Activated T-helper 17 cell treated with anti-CD3 and anti-CD28 coated beads, Interleukin-2, amount 50 U/mL, for 72 hours (primary cell): Measurements from ENCODE around the gene NR2C2. TPM values are rescaled to one million over a fixed set of nuclear protein-coding genes. Genes with fewer than 3 reads are reported as not detected.
"Not testable (repeated sequence)": the region's sequence is repeated elsewhere in the genome, so short reads cannot be mapped to it uniquely, and the experiment has no call there.

Experiments
- ATAC-seq: fragments of 150-1000 bp; cut with Tn5 transposase; replicated peaks from 2 replicates; pipeline ENCODE4 v1.10.0; 2021; ENCODE audit warnings: mild to moderate bottlenecking, moderate library complexity
- H3K27ac Mint-ChIP-seq: one replicate; pipeline ENCODE4 v1.8.0; 2022; ENCODE audit warnings: mixed read lengths
- H3K27me3 Mint-ChIP-seq: one replicate; pipeline ENCODE4 v1.8.0; 2022; ENCODE audit warnings: mixed read lengths
- H3K36me3 Mint-ChIP-seq: one replicate; pipeline ENCODE4 v1.8.0; 2022; ENCODE audit warnings: low read depth, mild to moderate bottlenecking, mixed read lengths
- H3K4me1 Mint-ChIP-seq: one replicate; pipeline ENCODE4 v1.8.0; 2022; ENCODE audit warnings: mixed read lengths
- H3K4me3 Mint-ChIP-seq: one replicate; pipeline ENCODE4 v1.8.0; 2022; ENCODE audit warnings: mild to moderate bottlenecking, mixed read lengths
- H3K9me3 Mint-ChIP-seq: one replicate; pipeline ENCODE4 v1.8.0; 2022; ENCODE audit warnings: mixed read lengths
- total RNA-seq, 2 donors: library from RNA; stranded (reverse); gene quantifications; one replicate each; pipeline ENCODE4 v1.2.3, GENCODE V29; 2022

Gene NR2C2
- total RNA-seq, 2 donors from 2014 or later, result 45.4 to 50.6 TPM

DNA sequence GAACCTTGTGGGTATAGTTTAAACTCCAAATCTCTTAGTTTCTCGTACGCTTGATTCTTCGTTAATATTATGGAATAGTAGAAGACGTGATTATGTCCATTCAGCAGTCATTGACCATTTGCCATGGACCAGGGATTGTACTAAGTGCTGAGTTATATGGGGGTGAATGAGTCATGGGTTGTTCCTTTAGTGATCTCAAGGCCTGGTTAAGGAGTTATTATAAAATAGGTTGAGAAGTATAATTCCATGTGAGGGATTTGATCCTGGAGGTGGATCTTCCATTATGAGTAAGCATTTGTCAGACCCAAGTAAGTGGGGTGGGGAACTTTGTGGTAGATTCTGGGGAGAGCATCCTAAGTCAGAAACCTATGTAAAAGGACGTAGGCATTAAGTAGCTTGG, 15.4 kb downstream of the NR2C2 start:
- no peaks in the 10 kb centered on the region for H3K27me3 Mint-ChIP-seq
- no peaks in the 10 kb centered on the region for H3K9me3 Mint-ChIP-seq
- H3K4me3 Mint-ChIP-seq, result no peak overlapping the region
- H3K4me1 Mint-ChIP-seq, result peaks cover 12% of the 10 kb centered on the region
- H3K36me3 Mint-ChIP-seq, result peaks cover 72% of the 10 kb centered on the region
- no peak overlapping the region for H3K27ac Mint-ChIP-seq
- ATAC-seq, result no peak

DNA sequence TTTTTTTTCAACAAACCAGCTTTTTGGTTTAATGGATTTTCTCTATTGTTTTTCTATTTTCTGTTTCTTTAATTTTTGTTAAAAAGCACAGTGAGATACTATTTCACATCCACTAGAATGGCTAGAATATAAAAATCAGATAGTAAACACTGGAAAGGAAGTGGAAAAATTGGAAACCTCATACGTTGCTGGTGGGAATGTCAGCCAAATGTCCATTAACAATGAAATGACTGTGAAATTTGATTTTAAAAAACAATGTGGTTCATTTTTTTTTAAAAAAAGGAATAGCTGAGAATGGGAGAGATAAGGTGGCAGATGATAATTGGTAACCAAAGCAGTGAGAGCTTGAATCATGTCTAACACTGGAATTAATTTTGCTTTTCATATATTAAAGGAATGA, 19.9 kb downstream of the NR2C2 start:
- no peaks in the 10 kb centered on the region for H3K9me3 Mint-ChIP-seq

GRCh38 chr3:14969671-14970070, 22.3 kb downstream of the NR2C2 start:
- Mint-ChIP-seq H3K27ac (no peak overlapping the region), H3K9me3 (no peaks in the 10 kb centered on the region), H3K4me1 (peaks cover 12% of the 10 kb centered on the region), H3K27me3 (no peaks in the 10 kb centered on the region), H3K36me3 (peaks cover 78% of the 10 kb centered on the region), H3K4me3 (no peak overlapping the region)
- ATAC-seq, result no peak

More for the DNA sequence above, 19.9 kb downstream of the NR2C2 start:
- no peaks in the 10 kb centered on the region for H3K27me3 Mint-ChIP-seq
- H3K27ac Mint-ChIP-seq, result no peak overlapping the region
- H3K4me3 Mint-ChIP-seq, result no peak overlapping the region
- no peak for ATAC-seq
- H3K4me1 Mint-ChIP-seq, result peaks cover 4% of the 10 kb centered on the region
- H3K36me3 Mint-ChIP-seq, result peaks cover 69% of the 10 kb centered on the region

DNA sequence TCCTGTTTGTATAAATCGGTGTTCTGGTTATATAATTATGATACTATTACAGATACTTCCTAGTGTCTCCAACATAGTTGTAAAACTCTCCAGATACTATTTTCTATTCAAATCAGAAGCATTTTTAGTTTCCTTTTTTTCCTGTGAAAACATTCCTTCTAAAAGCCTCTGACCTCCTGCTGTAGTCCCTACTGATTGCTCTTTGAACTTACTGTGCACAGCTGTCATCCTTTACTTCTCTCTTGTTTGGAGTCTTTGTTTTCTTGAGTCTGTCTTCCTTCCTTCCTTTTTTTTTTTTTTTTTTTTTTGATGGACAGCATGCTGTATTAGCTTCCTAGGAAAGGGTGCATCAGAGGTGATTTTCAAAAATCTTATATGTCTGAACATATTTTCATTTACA, 28.9 kb downstream of the NR2C2 start:
- Mint-ChIP-seq H3K4me3 (no peak overlapping the region), H3K36me3 (peaks cover 69% of the 10 kb centered on the region), H3K9me3 (no peaks in the 10 kb centered on the region), H3K4me1 (peaks cover 30% of the 10 kb centered on the region), H3K27ac (peak overlapping the region; percentile 12), H3K27me3 (no peaks in the 10 kb centered on the region)
- no peak for ATAC-seq

GRCh38 chr3:14980689-14981088, 33.3 kb downstream of the NR2C2 start:
- Mint-ChIP-seq H3K36me3 (peaks cover 41% of the 10 kb centered on the region), H3K4me1 (peaks cover 21% of the 10 kb centered on the region), H3K27ac (no peak overlapping the region), H3K27me3 (no peaks in the 10 kb centered on the region), H3K4me3 (no peak overlapping the region), H3K9me3 (no peaks in the 10 kb centered on the region)
- no peak for ATAC-seq

DNA sequence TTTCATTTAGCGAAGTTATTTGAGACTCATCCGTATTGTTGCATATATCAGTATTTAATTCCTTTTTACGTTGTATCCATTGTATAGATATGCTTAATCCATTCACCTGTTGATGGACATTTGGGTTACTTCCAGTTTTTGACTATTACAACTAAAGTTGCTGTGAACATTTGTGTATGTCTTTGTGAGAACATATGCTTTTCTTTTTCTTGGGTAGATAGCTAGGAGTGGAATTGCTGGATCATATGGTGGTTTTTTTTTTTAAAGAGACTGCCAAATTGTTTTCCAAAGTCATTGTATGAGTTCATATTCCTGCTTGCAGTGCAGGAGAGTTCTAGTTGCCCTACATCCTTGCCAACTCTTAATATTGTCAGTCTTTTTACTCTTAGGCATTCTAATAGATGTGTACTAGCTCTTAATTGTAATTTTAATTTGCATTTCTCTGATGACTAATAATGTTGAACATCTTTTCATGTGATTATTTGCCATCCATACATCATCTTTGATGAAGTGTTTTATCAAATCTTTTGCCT, 37.3 kb downstream of the NR2C2 start:
- Mint-ChIP-seq H3K36me3 (peaks cover 13% of the 10 kb centered on the region), H3K27ac (no peak overlapping the region)
- no peak for ATAC-seq

DNA sequence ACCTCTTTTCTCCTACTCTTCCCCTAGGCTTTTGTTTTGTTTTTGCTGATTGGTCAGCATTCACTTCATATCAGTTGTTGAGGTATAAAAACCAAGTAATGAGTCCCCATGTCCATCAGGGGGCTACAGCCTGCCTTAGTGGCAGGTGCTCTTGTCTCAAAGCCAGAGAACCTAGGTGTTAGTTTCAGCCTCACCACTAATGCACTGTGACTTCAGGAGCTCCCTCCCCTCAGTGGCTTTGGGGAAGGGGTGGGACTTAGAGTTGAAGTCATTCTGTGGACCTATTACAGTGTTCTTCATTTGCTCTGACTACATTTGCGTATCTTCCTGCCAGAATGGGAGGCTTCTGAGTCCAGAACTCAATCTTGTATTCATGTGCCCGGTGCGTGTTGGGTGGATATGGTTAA, 41.6 kb downstream of the NR2C2 start:
- peaks cover 7% of the 10 kb centered on the region for H3K36me3 Mint-ChIP-seq
- peak overlapping the region; percentile 26 for H3K27ac Mint-ChIP-seq

More for the DNA sequence above, 37.3 kb downstream of the NR2C2 start:
- H3K27me3 Mint-ChIP-seq, result no peaks in the 10 kb centered on the region
- H3K9me3 Mint-ChIP-seq, result no peaks in the 10 kb centered on the region
- no peak overlapping the region for H3K4me3 Mint-ChIP-seq
- H3K4me1 Mint-ChIP-seq, result peaks cover 21% of the 10 kb centered on the region

DNA sequence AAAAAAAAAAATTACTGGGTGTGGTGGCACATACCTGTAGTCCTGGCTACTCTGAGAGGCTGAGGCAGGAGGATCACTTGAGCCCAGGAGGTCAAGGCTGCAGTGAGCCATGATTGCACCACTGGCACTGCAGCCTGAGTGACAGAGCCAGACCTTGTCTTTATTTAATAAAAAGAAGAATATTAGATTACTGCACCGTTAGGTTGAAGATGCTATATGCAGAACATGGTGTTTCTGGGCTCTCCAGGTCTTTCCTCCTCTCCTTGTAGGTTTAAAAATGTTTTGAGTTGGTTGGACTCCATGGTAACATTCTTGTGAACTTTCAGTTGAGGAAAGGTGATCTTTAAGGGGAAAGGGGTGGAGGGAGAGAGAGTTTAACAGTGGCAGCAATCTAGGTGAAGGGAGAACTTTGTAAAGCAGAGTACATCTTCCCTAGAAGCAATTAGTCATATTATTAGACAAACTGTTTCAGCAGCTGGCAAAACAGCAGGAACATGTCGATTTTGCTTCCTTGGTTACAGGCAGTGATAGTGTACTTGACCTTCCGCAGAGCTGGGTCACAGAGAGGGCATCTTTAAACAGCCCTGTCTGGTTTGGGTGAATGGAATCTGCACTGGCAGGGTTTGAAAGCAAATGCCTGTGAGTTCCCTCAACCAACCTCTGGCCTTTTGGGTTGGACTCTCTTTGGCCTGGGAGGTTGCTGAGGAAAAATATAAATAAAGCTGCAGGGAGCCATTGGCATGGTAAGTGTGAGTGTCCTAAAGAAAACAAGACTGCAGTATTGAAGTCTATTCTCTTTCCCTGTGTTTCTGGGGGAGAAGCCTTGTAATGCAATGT, 42.8 kb downstream of the NR2C2 start:
- no peaks in the 10 kb centered on the region for H3K9me3 Mint-ChIP-seq
- ATAC-seq, result no peak
- H3K4me3 Mint-ChIP-seq, result no peak overlapping the region
- H3K27ac Mint-ChIP-seq, result peak overlapping the region; percentile 11
- H3K27me3 Mint-ChIP-seq, result no peaks in the 10 kb centered on the region
- peaks cover under 1% of the 10 kb centered on the region for H3K36me3 Mint-ChIP-seq
- peaks cover 28% of the 10 kb centered on the region for H3K4me1 Mint-ChIP-seq

More for the DNA sequence above, 41.6 kb downstream of the NR2C2 start:
- Mint-ChIP-seq H3K9me3 (no peaks in the 10 kb centered on the region), H3K4me3 (no peak overlapping the region), H3K4me1 (peaks cover 28% of the 10 kb centered on the region), H3K27me3 (no peaks in the 10 kb centered on the region)
- ATAC-seq, result peak; percentile 92

DNA sequence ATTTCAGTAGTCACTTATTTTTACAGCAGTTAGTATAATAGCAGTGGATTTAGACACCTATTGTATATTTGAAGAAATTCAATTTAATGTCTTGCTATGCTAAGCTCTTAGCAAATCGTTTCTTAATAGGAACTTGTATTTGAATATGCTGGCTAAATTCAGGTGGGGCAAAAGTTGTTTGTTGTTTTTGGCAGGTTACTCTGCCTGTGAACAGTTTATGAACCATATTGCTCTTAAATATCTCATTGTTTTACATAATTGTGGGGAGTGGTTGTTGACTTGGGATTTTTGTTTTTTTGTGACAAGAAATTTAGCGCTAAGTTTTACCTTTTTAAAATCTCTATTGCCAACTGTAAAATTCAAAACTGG, 43.4 kb downstream of the NR2C2 start:
- no peak overlapping the region for H3K4me3 Mint-ChIP-seq
- H3K9me3 Mint-ChIP-seq, result no peaks in the 10 kb centered on the region
- no peak for ATAC-seq
- peak overlapping the region; percentile 11 for H3K27ac Mint-ChIP-seq
- H3K36me3 Mint-ChIP-seq, result peaks cover 4% of the 10 kb centered on the region
- H3K4me1 Mint-ChIP-seq, result peaks cover 29% of the 10 kb centered on the region
- no peaks in the 10 kb centered on the region for H3K27me3 Mint-ChIP-seq

DNA sequence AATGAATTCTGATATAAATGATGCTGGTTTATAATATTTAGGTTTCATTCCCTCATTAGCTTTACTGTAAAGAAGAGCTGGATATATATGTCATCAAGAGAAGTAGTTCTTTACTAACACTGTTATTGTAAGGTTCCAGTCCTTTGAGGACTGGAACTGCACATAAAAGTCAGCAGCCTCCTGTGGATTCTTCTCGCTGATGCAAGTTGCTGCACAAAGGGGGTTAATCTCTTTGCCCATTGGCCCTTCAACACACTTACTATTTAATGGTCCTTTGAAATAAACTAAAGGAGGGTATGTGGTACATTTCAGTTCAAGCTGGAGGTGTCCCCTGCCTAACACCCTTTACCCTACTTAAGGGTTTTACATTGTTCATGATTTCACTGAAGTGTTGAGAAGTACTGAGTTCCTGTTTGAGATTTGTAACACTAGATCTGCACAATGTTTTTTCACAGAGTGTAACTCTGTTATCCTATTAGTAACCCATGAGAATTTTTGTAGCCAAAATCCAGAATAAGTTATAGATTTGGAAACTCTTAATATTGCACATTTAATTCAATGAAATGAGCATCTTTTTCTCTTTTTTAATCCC, 43.9 kb downstream of the NR2C2 start:
- H3K27ac Mint-ChIP-seq, result no peak overlapping the region
- H3K27me3 Mint-ChIP-seq, result no peaks in the 10 kb centered on the region
- H3K4me1 Mint-ChIP-seq, result peaks cover 29% of the 10 kb centered on the region
- peaks cover 4% of the 10 kb centered on the region for H3K36me3 Mint-ChIP-seq
- H3K4me3 Mint-ChIP-seq, result no peak overlapping the region
- ATAC-seq, result no peak
- no peaks in the 10 kb centered on the region for H3K9me3 Mint-ChIP-seq

GRCh38 chr3:14991818-14992612, 44.6 kb downstream of the NR2C2 start:
- Mint-ChIP-seq H3K4me1 (peaks cover 26% of the 10 kb centered on the region), H3K36me3 (peaks cover 4% of the 10 kb centered on the region), H3K27ac (peak overlapping the region; percentile 28), H3K4me3 (no peak overlapping the region), H3K27me3 (no peaks in the 10 kb centered on the region), H3K9me3 (no peaks in the 10 kb centered on the region)
- ATAC-seq, result no peak

DNA sequence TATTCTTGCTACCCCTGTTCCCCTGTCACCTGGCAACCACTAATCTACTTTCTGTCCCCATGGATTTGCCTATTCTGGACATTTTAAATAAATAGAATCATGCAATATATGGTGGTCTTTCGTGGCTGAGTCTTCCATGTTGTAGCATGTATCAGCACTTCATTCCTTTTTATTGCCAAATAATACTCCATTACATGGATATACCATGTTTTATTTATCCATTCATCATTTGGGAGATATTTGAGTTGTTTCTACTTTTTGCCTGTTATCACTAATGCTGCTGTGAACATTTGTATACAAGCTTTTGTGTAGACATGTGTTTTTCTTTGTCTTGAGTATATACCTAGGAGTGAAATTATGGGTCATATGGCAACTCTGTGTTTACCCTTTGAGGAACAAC, 50.6 kb downstream of the NR2C2 start:
- peaks cover 12% of the 10 kb centered on the region for H3K4me1 Mint-ChIP-seq
- peaks cover 17% of the 10 kb centered on the region for H3K36me3 Mint-ChIP-seq
- no peaks in the 10 kb centered on the region for H3K27me3 Mint-ChIP-seq
- no peak overlapping the region for H3K27ac Mint-ChIP-seq
- H3K9me3 Mint-ChIP-seq, result no peaks in the 10 kb centered on the region
- no peak overlapping the region for H3K4me3 Mint-ChIP-seq
- ATAC-seq, result no peak

GRCh38 chr3:14999182-14999581, 51.8 kb downstream of the NR2C2 start:
- not testable (repeated sequence) for H3K27me3 Mint-ChIP-seq, H3K9me3 Mint-ChIP-seq, ATAC-seq, H3K27ac Mint-ChIP-seq, H3K4me3 Mint-ChIP-seq
- Mint-ChIP-seq H3K36me3 (peaks cover 30% of the 10 kb centered on the region), H3K4me1 (peaks cover 12% of the 10 kb centered on the region)

DNA sequence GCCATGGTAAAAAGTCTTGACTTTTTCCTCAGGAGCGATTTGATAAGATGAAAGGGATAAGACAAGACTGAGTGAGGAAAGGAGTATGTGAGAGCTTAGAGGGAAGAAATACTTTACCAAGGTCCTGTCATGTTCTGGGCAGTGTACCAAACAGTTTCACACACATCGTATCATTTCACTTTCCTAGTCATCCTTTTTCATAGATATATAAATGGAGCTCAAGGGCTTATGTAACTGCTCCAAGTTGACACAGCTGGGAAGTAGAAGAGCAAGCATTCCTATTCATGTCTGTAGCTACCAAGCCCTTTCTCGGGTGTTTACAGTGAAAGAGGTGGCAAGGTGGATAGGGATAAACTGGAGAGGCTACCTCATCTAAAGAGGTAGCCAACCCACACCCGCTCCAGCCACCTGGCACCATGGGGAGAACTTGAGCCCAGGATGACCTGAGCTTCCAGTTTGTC, 60.3 kb downstream of the NR2C2 start:
- no peaks in the 10 kb centered on the region for H3K4me1 Mint-ChIP-seq
- H3K4me3 Mint-ChIP-seq, result no peak overlapping the region

More for the DNA sequence above, 60.3 kb downstream of the NR2C2 start:
- Mint-ChIP-seq H3K9me3 (no peaks in the 10 kb centered on the region), H3K27ac (no peak overlapping the region), H3K27me3 (no peaks in the 10 kb centered on the region), H3K36me3 (peaks cover 93% of the 10 kb centered on the region)
- no peak for ATAC-seq
